Suprapubic skin (tissue), 4 donors: Measurements from ENCODE around the gene CCDC70. TPM values are rescaled to one million over a fixed set of nuclear protein-coding genes. Genes with fewer than 3 reads are reported as not detected.
A peak's percentile ranks its signal among the peaks of the same experiment; 100 is the strongest.

Source experiments
- DNase-seq, 2 donors: peaks; one replicate each; pipeline ENCODE4 v3.0.0-alpha.2; 2019; ENCODE audit warnings: low spot score in 2 of 2
- H3K27ac ChIP-seq: fragments of 200-600 bp; sonication (generic); one replicate; pipeline ENCODE4 v1.5.1; 2019
- H3K27me3 ChIP-seq: fragments of 200-600 bp; sonication (generic); one replicate; pipeline ENCODE4 v1.5.1; 2019
- H3K36me3 ChIP-seq: fragments of 200-600 bp; sonication (generic); one replicate; pipeline ENCODE4 v1.5.1; 2019
- H3K4me1 ChIP-seq: fragments of 200-600 bp; sonication (generic); one replicate; pipeline ENCODE4 v1.5.1; 2019
- H3K4me3 ChIP-seq: fragments of 200-600 bp; sonication (generic); one replicate; pipeline ENCODE4 v1.5.1; 2019; ENCODE audit warnings: mild to moderate bottlenecking
- H3K9me3 ChIP-seq: fragments of 200-600 bp; sonication (generic); one replicate; pipeline ENCODE4 v1.5.1; 2019
- EP300 ChIP-seq: sonication (generic); formaldehyde crosslinking; IDR thresholded peaks from one replicate; pipeline ENCODE4 v1.6.1; 2017; ENCODE audit warnings: antibody characterized with exemption
- POLR2A ChIP-seq, 2 donors: fragments of 450-650 bp; IDR thresholded peaks; one replicate each; pipeline ENCODE4 v1.6.1; 2017; ENCODE audit warnings: antibody characterized with exemption in 2 of 2, mild to moderate bottlenecking in 2 of 2, moderate library complexity in 2 of 2
- POLR2AphosphoS5 ChIP-seq, 3 donors: sonication (generic); formaldehyde crosslinking; IDR thresholded peaks; one replicate each; pipeline ENCODE4 v1.6.1; 2017; ENCODE audit warnings: antibody characterized with exemption in 3 of 3
- WGBS: methylation state at CpG from one replicate; pipeline ENCODE4 v1.1.5; 2018; 5-methylcytosine and 5-hydroxymethylcytosine counted together
- total RNA-seq, 4 donors: library from RNA; depleted of rRNA; stranded (reverse); fragments of >200 nt; gene quantifications; one replicate each; pipeline ENCODE4 v1.1.0, GENCODE V29; 2016
- TF ChIP-seq, protein P1 (sequence below), 2 donors: fragments of 200-600 bp in 1 of 2; fragments of 450-650 bp in 1 of 2; sonication (generic) in 1 of 2; IDR thresholded peaks; one replicate each; pipeline ENCODE4 v1.5.1; 2016 to 2019; ENCODE audit warnings: antibody characterized with exemption in 2 of 2, mild to moderate bottlenecking in 1 of 2, moderate library complexity in 1 of 2

The CCDC70 gene
- total RNA-seq, 4 donors from 2014 or later: not detected

DNA sequence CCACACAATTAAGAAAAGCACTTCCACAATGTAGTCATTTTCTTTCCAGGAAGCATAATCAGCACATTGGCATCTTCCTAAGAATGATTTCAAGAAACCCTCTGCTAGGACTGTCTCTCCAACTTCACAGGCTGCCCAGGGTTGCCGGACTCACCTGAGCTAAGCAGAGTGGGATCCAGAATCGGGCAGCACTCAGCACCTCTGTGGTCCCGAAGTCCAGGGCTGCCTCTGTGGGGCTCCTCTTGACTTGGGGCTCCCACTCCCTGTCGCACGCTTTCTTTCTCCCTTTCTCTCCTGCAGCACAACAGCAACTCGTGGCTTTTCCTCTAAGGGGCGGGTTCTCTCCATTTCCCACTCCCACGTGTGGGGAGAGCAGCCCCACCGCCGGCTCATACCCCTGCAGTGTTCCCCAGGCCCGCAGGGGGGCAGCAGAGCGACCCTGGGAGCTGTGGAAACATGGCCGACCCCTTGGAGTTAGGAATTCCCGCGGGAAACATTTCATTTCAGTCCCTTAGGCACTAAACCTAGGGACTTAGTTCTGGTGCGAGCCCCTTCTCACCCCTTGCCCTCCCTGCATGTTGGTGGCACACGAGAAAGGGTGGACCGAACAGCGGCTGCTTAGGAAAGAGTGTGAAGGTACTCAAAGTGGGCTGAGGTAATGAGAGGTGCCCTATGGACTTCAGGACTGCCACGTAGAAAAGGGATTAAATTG is 16.8 kb upstream of the CCDC70 start, which contains the start of gene TMEM272:
Gene TMEM272 (minus strand): TSS at position 316 of the 712 bp plus-strand sequence. CDS start 6,647 bp downstream, outside the sequence.
- Histone ChIP-seq H3K4me3 (no peak within 1 kb of the TSS), H3K9me3 (no peaks in the 10 kb centered on the region), H3K27ac (no peak within 1 kb of the TSS), H3K27me3 (peaks cover 3% of the 10 kb centered on the region), H3K4me1 (no peaks in the 10 kb centered on the region), H3K36me3 (no peaks in the 10 kb centered on the region)
- TF ChIP-seq, protein P1, sequence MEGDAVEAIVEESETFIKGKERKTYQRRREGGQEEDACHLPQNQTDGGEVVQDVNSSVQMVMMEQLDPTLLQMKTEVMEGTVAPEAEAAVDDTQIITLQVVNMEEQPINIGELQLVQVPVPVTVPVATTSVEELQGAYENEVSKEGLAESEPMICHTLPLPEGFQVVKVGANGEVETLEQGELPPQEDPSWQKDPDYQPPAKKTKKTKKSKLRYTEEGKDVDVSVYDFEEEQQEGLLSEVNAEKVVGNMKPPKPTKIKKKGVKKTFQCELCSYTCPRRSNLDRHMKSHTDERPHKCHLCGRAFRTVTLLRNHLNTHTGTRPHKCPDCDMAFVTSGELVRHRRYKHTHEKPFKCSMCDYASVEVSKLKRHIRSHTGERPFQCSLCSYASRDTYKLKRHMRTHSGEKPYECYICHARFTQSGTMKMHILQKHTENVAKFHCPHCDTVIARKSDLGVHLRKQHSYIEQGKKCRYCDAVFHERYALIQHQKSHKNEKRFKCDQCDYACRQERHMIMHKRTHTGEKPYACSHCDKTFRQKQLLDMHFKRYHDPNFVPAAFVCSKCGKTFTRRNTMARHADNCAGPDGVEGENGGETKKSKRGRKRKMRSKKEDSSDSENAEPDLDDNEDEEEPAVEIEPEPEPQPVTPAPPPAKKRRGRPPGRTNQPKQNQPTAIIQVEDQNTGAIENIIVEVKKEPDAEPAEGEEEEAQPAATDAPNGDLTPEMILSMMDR (IDR thresholded peaks at IDR 0.05): peak; percentile 31 to 87
- no peak for TF ChIP-seq POLR2AphosphoS5 (IDR thresholded peaks at IDR 0.05)
- WGBS: 39% methylated on average over 20 of the region's 20 CpGs
- DNase-seq: no peak

DNA sequence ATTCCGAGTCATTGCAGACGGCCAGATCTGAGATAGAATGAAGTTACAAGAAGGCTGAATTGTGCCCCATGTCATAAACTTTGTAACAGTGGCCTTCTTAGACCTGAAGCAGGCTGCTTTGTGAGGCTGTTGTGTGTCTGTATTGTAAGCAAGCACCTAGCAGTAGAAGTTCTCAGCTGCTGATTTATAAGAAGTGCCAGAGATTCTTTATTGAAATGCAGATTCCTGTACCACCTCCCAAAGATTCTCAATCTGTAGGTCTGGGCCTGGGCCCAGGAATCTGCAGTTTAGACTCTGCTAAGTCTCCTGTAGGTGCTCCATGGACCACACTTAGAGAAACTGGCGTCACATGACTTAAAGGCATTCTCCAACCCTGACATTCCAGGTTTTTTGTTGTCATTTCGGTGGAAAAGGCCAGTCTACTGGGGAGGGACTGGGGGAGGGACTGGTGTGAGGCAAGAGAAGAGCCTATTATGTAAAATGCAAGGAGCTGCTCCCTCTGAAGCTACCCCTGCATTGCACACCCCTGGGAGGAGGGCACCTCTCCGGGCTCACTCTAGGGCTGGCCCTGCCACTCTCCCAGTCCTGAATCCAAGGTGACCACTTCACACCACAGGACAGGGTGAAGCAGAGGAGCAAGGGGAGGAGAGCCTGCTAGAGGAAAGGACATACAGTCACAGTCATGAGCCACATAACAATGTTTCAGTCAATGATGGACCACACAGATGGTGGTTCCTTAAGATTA is 16.0 kb upstream of the CCDC70 start:
- Histone ChIP-seq H3K4me1 (no peaks in the 10 kb centered on the region), H3K9me3 (no peaks in the 10 kb centered on the region), H3K36me3 (no peaks in the 10 kb centered on the region), H3K27ac (no peak overlapping the region), H3K4me3 (no peak overlapping the region), H3K27me3 (peaks cover 3% of the 10 kb centered on the region)
- no peak for DNase-seq
- WGBS: 83% methylated on average over 5 of the region's 5 CpGs
- TF ChIP-seq POLR2AphosphoS5 (IDR thresholded peaks at IDR 0.05) (no peak), POLR2A (IDR thresholded peaks at IDR 0.05) (no peak), EP300 (no peak)
- TF ChIP-seq, protein P1 (IDR thresholded peaks at IDR 0.05): no peak

GRCh38 chr13:51846756-51847155 is 15.0 kb upstream of the CCDC70 start:
- Histone ChIP-seq H3K27me3 (peaks cover 3% of the 10 kb centered on the region), H3K4me1 (no peaks in the 10 kb centered on the region), H3K36me3 (no peaks in the 10 kb centered on the region), H3K27ac (no peak overlapping the region), H3K9me3 (no peaks in the 10 kb centered on the region), H3K4me3 (no peak overlapping the region)
- DNase-seq: no peak
- TF ChIP-seq EP300 (no peak), POLR2AphosphoS5 (IDR thresholded peaks at IDR 0.05) (no peak), POLR2A (IDR thresholded peaks at IDR 0.05) (no peak)
- TF ChIP-seq, protein P1 (IDR thresholded peaks at IDR 0.05): no peak
- WGBS: 84% methylated on average over 1 of the region's 1 CpG

DNA sequence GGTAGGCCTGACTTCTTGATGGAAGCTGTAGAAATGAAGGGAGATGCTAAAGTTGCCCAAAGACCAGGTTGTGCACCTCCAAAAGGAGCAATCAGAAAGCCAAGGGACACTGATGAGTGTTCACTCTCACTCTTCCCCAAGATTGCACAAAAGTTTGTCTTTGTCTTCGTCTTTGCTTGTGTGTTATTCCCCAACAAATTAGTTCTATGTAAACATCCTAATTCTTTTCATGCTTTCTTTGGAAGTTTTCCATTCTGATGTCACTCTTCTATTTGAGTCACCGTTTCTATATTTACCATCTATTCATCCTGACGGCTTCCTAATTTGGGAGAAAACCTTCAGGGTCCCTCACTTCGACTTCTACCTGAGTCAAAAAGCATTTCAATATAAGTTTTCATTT is 13.1 kb upstream of the CCDC70 start:
- no peaks in the 10 kb centered on the region for H3K36me3 ChIP-seq
- peaks cover 3% of the 10 kb centered on the region for H3K27me3 ChIP-seq
- no peaks in the 10 kb centered on the region for H3K4me1 ChIP-seq
- TF ChIP-seq, protein P1 (IDR thresholded peaks at IDR 0.05): no peak
- no peak for TF ChIP-seq POLR2AphosphoS5 (IDR thresholded peaks at IDR 0.05)
- TF ChIP-seq EP300: no peak
- no peak for TF ChIP-seq POLR2A (IDR thresholded peaks at IDR 0.05)
- H3K27ac ChIP-seq: no peak overlapping the region
- no peak overlapping the region for H3K4me3 ChIP-seq
- WGBS: 23% methylated on average over 4 of the region's 4 CpGs
- DNase-seq: no peak
- H3K9me3 ChIP-seq: no peaks in the 10 kb centered on the region
